ENCODE data around the gene CELSR1. TPM values are rescaled to one million over a fixed set of nuclear protein-coding genes. Genes with fewer than 3 reads are reported as not detected.
A peak's percentile ranks its signal among the peaks of the same experiment; 100 is the strongest.

The CELSR1 gene
- total and polyA plus RNA-seq, 8 donors, result 24.6 to 59.8 (median 33.3) TPM

GRCh38 chr22:46446799-46447198 lies 90.6 kb downstream of the CELSR1 start:
- peak overlapping the region in 1 of 2 donors; percentile 4 for H3K27ac ChIP-seq
- H3K4me3 ChIP-seq, result no peak overlapping the region
- DNase-seq (no peak), ATAC-seq (no peak)
- peaks cover 0 to 6% of the 10 kb centered on the region in 2 donors for H3K27me3 ChIP-seq
- H3K4me1 ChIP-seq, result peaks cover 5 to 10% of the 10 kb centered on the region in 2 donors
- intact Hi-C loops (cut with DNase I), result no loop called here
- no peaks in the 10 kb centered on the region for H3K36me3 ChIP-seq
- H3K9me3 ChIP-seq, result no peaks in the 10 kb centered on the region
- no peak for TF ChIP-seq CTCF (IDR thresholded peaks at IDR 0.05)

DNA sequence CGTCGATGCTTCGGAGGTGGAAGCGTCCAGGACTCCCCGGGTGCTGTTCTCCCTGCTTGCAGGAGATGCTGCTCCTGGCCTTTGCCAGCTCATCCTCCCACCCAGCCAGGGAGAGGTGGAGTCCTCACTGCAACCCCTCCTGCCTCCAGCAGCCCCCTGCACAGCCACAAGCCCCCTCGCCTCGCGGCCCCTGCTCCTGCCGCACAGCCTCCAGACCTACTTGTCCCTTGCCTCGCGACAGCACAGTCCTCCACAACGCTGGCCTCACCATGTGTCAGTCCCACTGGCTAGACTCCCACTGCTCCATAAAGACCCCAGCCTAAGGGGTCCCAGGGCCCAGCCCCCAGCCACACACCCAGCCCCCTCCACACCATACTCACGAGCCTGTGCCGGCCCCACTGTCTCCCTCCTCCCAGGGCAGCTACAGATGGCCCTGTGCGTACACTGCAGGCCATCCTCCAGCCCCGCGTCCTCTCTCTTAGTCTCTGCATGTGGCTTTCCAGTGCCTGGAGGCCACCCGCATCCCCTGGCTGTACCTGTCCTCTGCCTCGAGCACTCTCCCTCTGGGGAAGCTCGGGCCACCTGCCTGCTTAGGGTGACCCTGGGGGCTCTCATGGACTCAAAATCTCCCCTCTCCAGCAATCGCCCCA lies 91.5 kb downstream of the CELSR1 start:
- Histone ChIP-seq H3K27me3 (no peaks in the 10 kb centered on the region), H3K4me3 (no peak overlapping the region), H3K9me3 (no peaks in the 10 kb centered on the region), H3K36me3 (no peaks in the 10 kb centered on the region), H3K4me1 (peaks cover 5% of the 10 kb centered on the region in 2 donors), H3K27ac (no peak overlapping the region)
- no peak for TF ChIP-seq CTCF (IDR thresholded peaks at IDR 0.05)
- intact Hi-C loops (cut with DNase I), result no loop called here
- ATAC-seq, result no peak
- peak in 1 of 4 donors; percentile 75 for DNase-seq

DNA sequence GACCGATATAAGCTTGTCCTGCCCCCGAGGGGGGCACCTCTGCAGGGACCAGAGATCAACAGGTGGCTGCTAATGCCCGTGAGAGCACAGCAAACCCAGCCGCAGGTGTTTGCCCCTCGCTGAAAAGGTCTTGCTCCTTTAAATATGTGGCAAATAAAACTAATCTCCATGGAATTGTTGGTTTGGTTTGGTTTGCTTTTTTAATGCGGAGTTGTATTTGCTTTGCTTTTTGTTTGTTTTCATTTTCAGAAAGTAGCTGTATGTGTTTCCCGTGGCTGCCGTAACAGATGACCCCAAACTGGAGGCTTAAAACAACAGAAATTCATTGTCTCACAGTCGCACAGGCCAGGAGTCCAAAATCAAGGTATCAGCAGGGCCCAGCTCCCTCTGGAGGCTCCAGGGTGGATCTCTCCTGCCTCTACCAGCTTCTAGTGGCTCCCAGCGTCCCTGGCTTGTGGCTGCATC lies 93.0 kb downstream of the CELSR1 start:
- no peaks in the 10 kb centered on the region for H3K27me3 ChIP-seq
- intact Hi-C loops (cut with DNase I), result no loop called here
- peak overlapping the region; percentile 50 to 81 for H3K27ac ChIP-seq
- peak; percentile 9 for ATAC-seq
- TF ChIP-seq CTCF (IDR thresholded peaks at IDR 0.05), result no peak
- no peak overlapping the region for H3K4me3 ChIP-seq
- no peaks in the 10 kb centered on the region for H3K36me3 ChIP-seq
- DNase-seq, result peak in 1 of 4 donors; percentile 39
- peaks cover 5% of the 10 kb centered on the region in 2 donors for H3K4me1 ChIP-seq
- no peaks in the 10 kb centered on the region for H3K9me3 ChIP-seq

DNA sequence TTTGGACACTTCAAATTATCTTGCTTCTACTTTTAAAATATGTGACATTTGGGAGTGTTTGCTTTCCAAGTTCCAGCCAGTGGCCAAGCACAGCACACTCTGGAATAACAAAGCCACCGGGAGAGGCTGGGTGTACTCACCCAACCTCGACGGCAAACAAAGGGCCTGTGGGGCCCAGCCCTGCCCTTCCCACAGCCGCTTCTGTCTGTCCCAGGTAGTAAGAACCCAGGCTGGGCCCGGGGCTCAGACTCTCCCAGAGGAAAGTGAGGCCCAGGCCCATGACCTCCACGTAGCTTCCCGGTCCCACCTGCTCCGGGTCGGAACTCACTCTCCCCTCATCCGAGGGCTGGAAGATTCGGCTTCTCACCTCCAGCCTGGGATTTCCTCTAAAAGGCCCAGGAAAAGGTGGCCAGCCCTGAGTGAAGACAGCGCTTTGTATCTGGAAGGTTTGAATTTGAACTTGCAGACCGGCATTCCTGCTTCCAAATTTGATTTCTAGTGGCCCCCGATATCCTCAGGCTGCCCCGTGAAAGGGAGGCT lies 93.5 kb downstream of the CELSR1 start:
- intact Hi-C loops (cut with DNase I), result no loop called here
- TF ChIP-seq CTCF (IDR thresholded peaks at IDR 0.05), result no peak
- DNase-seq (peak in 3 of 4 donors; percentile 50 to 83 (median 56)), ATAC-seq (peak; percentile 81)
- no peaks in the 10 kb centered on the region for H3K9me3 ChIP-seq
- H3K4me1 ChIP-seq, result peaks cover 5% of the 10 kb centered on the region in 2 donors
- H3K4me3 ChIP-seq, result no peak overlapping the region
- H3K27me3 ChIP-seq, result no peaks in the 10 kb centered on the region
- H3K36me3 ChIP-seq, result no peaks in the 10 kb centered on the region
- H3K27ac ChIP-seq, result peak overlapping the region; percentile 50 to 81

DNA sequence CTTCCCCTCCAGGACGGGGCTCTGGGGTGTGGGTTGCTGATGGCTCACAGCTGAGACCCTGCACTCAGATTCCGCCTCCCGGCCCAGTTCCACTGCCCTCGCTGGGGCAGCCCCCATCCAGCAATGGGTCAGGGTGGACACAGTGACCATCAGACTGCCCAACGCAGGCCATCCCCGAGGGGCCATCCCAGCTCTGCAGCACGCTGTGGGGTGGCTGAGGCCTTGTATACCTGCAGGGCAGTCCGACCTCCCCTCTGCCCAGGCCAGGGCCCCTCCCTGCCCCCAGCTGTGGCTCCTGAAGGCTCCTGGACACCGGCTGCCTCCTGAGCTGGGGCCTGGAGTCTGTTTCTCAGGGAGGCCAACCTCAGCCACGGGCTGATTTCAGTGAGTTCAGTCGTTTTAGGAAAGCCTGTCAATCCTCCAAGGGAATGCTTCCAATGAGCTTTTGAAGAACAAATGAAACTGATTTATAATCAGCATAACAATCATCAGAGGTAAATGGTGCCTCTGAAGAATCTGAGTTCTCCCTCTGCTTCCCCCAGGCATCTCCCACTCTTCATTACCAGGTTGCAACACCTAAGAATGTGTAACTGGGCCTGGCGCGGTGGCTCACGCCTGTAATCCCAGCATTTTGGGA lies 95.1 kb downstream of the CELSR1 start:
- intact Hi-C loops (cut with DNase I), result no loop called here
- H3K9me3 ChIP-seq, result no peaks in the 10 kb centered on the region
- ATAC-seq (no peak), DNase-seq (peak in 1 of 4 donors; percentile 60)
- H3K36me3 ChIP-seq, result no peaks in the 10 kb centered on the region
- H3K27ac ChIP-seq, result peak overlapping the region in 1 of 2 donors; percentile 81
- peaks cover 5% of the 10 kb centered on the region in 2 donors for H3K4me1 ChIP-seq
- TF ChIP-seq CTCF (IDR thresholded peaks at IDR 0.05), result no peak
- H3K27me3 ChIP-seq, result no peaks in the 10 kb centered on the region
- H3K4me3 ChIP-seq, result no peak overlapping the region

Data from left lung (tissue), 10 donors.